ENCODE results near the gene CAVIN4.

The CAVIN4 gene, protein sequence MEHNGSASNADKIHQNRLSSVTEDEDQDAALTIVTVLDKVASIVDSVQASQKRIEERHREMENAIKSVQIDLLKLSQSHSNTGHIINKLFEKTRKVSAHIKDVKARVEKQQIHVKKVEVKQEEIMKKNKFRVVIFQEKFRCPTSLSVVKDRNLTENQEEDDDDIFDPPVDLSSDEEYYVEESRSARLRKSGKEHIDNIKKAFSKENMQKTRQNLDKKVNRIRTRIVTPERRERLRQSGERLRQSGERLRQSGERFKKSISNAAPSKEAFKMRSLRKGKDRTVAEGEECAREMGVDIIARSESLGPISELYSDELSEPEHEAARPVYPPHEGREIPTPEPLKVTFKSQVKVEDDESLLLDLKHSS

DNA sequence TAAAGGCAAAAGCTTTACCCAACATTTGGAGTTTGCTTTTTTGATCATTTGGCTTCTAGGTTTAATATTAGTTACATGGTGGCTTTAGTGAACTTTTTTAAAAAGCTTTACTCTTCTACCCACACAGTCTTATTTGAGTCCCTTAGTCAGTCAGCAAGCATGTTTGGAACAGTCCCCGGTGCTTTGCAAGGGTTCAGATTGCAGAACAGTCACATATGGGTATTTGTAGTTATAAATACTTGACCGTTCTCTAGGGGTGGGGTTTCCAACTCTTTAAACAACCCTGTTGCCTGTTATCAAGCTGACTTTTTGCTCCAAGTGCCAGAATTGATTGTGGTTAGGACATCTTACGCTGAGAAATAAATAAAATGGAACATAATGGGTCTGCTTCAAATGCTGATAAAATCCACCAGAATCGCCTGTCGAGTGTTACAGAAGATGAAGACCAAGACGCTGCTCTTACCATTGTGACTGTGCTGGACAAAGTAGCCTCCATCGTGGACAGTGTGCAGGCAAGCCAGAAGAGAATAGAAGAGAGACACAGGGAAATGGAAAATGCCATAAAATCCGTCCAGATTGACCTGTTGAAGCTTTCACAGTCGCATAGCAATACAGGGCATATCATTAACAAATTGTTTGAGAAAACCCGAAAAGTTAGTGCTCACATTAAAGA lies at the start of gene CAVIN4:
TSS of gene CAVIN4 (plus strand) at position 304 of the 673 bp plus-strand sequence. CDS start at position 369, 65 bp downstream.
- no peak for DNase-seq (ENCODE audit: extremely low read depth in 1 of 2, low read depth in 1 of 2)

DNA sequence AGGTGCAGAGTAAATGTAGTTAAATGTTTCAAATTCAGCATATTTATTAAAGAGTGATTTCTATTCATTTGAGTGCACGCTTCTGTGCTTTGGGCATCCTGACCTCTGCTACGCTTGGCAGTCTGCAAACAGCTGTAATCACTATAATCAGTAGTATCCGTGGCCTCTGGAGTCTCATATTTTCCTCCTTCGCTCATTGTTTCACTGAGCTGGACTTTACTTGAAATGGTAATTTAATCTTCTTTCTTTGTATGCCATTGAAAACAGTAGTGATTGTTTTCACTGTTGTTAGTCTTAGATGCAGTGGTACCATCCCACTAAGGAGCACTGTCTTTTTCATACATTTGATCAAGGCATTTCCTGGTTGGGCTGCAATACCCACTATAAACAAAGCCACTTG lies 43.5 kb upstream of the CAVIN4 start:
- DNase-seq (ENCODE audit: extremely low read depth in 1 of 2, low read depth in 1 of 2): no peak

DNA sequence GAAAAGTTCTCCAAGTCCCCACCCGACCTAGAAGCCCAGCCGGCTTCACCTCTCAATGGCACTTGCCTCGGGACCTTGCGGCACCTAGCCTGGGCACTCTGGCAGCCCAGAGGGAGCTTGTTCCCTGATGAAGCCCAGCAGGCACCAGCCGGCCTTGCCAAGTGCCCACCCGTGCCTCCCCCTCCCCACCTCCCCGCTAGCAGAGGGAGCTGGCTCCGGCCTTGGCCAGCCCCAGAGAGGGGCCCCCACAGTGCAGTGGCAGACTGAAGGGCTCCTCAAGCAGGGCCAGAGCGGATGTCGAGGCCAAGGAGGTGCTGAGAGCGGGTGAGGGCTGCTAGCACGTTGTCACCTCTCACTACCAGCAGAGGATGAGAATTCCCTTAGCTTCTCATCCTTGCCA lies 37.6 kb upstream of the CAVIN4 start:
- no peak for DNase-seq (ENCODE audit: extremely low read depth in 1 of 2, low read depth in 1 of 2)

DNA sequence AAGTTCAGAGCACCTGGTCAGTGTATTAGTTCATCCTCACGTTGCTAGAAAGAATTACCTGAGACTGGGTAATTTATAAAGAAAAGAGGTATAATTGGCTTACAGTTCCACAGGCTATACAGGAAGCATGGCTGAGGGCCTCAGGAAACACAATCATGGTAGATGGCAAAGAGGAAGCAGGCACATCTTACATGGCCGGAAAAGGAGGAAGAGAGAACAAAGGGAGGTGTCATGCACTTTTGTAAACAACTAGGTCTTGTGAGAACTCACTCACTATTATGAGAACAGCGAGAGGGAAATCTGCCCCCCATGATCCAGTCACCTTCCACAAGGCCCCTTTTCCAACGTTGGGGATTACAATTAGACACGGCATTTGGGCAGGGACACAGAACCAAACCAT lies 28.8 kb upstream of the CAVIN4 start:
- no peak for DNase-seq (ENCODE audit: extremely low read depth in 1 of 2, low read depth in 1 of 2)

DNA sequence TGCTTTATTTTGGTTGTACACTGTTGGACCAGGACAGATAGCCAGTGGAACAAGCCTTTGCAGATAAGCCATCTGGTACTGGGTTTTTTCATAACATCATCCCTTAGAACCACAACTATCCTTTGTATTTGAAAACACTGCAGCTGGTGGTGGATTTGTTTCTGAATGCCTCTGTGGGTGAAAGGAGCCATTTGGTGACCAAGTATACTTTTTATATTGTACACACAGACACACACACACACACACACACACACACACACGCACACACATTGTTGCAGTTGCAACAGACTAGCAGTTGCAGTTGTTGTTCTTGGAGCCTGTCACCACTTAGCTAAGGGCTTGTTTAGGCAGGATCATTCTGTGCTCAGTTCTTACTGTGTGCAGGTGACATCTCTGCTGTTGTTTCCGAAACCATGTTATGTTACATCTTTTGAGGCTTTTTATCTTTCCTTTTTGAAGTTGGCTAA lies 22.9 kb upstream of the CAVIN4 start:
- DNase-seq (ENCODE audit: extremely low read depth in 1 of 2, low read depth in 1 of 2): no peak

DNA sequence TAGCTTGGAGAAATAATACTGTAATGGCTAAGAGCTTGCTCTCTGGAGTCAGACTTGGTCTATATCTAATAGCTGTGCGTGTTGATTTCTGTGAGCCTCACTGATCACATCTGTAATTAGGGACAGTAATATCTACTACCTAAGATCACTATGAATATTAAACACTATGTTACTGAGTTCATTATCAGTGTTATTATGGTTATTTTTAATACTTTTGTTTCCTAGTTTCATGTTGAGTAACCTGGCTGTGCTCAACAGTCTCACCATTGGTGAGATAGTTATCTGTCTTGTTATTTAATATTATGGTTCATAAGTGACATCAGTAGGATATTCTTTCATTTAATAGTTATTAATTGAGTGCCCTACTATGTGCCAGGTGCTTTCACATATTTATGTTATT lies 22.4 kb upstream of the CAVIN4 start:
- no peak for DNase-seq (ENCODE audit: extremely low read depth in 1 of 2, low read depth in 1 of 2)

DNA sequence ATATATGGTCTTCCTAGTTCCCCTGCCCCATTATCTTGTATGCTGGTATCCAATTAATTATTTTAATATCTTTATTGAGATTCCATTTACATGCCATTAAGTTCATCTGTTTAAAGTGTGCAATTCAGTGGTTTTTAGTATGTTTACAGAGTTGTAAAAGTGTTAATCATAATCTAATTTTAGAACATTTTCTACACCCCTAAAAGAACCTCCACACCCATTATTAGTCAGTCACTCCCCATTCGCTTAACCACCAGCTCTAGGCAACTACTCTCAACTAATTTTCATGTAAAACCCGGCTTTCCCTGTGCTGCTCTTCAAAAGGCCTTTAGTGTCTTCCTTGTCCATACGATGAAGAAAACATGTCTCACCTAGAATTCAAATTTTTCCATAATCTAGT lies 20.8 kb upstream of the CAVIN4 start:
- no peak for DNase-seq (ENCODE audit: extremely low read depth in 1 of 2, low read depth in 1 of 2)

DNA sequence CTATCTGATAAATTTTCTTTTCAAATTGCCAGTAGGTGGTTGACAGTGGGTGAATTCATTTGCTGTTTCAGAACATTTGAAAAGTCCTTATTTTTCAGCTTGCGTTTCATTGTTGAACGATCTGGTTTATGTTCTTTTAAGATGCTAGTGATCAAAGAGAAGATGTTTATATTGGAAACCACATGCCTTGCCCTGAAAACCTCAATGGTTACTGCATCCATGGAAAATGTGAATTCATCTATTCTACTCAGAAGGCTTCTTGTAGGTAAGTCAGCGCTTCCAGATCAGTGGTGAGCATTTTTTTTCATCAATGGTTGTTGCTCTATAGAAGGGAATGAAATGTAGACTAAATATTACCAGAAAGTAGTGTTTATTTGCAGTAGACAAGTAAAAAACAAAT lies 16.6 kb upstream of the CAVIN4 start:
- DNase-seq (ENCODE audit: extremely low read depth in 1 of 2, low read depth in 1 of 2): no peak

DNA sequence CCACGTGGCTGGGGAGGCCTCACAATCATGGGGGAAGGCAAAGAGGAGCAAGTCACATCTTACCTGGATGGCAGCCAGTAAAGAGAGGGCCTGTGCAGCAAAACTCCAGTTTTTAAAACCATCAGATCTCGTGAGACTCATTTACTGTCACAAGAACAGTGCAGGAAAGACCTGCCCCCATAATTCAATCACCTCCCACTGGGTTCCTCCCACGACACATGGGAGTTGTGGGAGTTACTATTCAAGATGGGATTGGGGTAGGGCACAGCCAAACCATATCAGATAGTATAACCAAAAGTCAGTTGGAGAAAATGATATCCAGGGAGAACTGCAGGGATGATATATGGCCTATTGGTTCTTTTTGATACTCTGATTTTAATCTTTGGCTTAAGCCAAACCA lies 10.0 kb upstream of the CAVIN4 start:
- no peak for DNase-seq (ENCODE audit: extremely low read depth in 1 of 2, low read depth in 1 of 2)

DNA sequence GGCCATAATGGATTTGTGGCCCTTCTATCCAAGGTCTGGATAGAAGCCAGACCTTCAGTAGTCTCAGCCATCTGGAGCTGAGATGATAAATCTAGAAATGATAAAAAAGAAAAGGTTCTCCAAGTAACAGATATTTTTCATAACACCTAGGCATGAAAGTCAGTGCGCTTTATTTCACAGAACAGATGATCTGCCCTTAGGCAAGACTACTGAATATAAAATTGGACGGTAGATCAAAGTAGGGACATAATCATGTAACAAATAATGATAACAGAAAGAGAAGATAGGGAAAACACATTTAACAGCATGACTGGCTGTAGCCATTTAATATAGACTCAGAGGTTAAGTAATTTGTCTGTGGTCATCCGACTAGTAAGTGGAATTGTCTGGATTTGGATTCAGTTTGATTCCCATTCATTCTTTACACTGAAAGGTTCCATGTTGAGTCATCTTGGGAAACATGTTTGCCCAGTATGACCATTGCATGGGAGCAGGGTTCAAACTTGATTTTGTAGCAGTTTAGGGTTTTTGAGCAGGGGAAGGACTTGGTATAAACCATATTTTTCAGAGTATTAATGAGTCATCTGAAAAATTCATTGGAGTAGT lies 4.1 kb upstream of the CAVIN4 start:
- no peak for DNase-seq (ENCODE audit: extremely low read depth in 1 of 2, low read depth in 1 of 2)

DNA sequence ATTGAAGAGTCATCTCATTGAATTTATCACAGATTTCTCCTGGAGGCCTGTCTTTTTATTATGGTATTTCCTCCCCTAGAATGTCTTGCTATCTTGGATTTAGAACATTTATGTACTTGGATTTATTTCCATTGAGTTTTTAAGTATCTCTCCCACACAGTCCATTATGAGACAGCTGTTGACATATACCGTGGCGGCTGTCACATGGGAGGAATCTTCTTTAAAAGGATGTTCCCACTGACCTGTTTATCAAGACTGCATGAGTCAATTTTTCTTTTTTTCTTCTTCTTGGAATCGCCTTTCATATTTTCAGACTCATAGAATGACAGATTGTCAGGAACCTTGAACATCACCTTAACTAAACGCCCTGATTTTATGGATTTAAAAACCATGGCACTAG lies 2.9 kb upstream of the CAVIN4 start:
- DNase-seq (ENCODE audit: extremely low read depth in 1 of 2, low read depth in 1 of 2): no peak

DNA sequence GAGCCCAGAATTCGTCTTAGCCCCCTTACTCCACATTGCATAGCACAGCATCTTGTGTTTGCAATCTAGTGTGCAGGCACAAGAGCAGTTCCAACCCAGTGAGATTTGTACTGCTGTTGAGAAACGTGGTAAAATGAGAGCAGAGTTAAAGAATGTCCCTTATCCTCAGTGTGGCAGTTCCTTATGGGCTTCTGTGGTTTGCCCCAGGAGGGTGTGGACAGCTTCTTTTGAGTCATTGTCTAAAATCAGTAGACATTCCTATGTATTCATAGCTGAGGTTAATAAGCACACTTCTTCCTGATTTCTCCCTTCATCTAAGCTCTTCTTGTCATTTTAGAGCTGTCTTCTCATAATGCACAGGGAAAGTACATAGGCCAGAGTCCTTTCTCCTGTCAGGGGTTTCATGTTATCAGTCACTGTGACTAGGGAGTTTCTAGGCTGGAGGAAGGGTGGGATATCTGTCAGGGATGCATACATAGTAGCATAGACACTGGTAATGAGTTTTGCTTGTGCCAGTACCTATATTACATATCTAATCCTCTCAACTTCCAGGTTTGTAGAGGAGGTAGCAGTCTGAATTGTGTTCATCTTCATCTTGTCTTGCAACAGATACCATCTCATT lies 2.0 kb upstream of the CAVIN4 start:
- no peak for DNase-seq (ENCODE audit: extremely low read depth in 1 of 2, low read depth in 1 of 2)

DNA sequence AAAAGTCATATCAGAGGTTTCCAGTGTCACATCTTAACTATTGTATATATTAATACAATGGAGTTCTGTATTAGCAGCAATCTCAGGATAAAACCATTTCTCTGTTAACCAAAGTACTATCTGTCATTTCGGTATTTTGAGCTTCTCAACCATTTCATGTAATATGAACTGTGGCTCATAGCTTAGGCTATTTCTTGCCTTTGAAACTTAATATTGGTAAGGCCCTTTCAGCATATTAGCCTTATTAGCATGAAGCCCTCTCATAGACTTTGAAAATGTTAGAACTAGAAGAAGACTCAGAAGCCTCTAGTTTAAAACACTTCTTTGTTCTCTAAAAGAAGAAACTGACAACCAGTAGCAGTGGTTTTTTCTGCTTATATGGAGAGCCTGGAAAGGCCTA lies 731 bp downstream of the CAVIN4 start:
- DNase-seq (ENCODE audit: extremely low read depth in 1 of 2, low read depth in 1 of 2): no peak

DNA sequence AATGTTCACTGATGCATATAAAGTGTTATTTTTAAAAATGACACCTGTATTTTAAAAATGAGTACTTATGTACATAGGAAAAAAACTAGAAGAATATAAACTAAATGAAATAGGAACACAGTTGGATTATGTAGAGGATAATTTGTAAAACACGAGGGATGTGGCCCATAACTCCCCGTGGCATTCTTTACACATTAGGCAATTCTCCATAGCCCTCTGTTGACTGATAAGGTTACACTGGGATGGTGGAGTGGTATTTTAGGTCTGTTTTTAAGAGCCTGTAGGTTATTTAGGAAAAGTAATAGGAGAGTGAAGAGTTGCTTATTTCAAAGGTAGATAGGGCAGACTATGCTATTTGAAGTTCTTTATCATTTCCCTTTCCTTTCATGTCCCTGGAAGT lies 1.8 kb downstream of the CAVIN4 start:
- DNase-seq (ENCODE audit: extremely low read depth in 1 of 2, low read depth in 1 of 2): no peak

DNA sequence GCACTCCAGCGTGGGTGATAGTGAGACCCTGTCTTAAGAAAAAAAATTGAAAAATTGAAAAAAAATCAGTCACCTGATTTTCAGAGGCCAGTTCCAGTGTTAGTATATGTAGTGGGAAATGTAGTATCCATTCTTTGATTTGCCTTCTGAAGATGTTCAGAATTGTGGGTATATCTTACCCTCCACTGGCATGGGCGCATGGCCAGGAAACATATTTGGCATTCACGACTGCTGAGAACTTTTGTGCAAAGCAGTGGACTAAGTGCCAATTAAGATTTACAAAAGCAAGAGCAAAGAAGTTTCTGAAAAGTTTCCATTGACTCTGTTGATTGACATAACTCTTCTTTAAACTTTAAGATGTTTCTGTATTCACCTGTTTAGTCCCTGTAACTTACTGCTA lies 2.4 kb downstream of the CAVIN4 start:
- DNase-seq (ENCODE audit: extremely low read depth in 1 of 2, low read depth in 1 of 2): no peak

DNA sequence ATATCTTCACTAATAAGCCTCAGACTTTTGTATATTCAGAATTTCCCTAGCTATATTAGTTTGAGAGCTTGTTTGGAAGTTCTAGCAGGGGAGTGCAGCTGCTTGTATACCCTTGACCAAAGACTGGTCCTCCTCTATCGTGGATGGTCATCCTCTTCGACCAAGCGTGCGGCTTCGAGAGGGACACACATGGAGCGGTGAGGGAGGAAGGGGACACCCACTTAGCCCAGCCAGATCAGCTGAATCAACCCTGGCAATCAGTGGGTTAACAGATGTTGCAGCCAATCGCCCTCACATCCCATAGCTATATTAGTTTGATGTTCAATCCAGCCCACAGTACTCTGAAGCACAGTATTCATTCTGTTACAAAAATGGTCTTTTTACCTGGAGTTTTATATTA lies 3.2 kb downstream of the CAVIN4 start:
- DNase-seq (ENCODE audit: extremely low read depth in 1 of 2, low read depth in 1 of 2): no peak

DNA sequence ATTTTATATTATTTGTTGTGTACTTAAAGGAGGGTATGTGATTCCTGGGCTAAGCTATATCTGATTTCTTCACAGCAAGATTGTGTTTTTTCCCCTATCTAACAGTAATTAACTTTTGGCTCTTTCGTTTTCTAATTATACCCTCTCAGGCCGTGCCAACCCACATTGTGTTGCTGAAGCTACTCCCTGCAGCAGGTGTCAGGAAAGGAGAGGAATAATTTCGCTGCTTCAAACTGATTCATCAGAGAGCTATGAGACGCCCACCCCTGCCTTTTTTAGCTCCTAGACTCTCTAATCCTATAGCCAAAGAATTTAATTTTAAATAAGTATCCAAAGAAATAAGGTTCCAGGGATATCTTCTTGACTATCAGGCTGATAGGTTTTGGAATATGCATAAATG lies 3.8 kb downstream of the CAVIN4 start:
- no peak for DNase-seq (ENCODE audit: extremely low read depth in 1 of 2, low read depth in 1 of 2)

DNA sequence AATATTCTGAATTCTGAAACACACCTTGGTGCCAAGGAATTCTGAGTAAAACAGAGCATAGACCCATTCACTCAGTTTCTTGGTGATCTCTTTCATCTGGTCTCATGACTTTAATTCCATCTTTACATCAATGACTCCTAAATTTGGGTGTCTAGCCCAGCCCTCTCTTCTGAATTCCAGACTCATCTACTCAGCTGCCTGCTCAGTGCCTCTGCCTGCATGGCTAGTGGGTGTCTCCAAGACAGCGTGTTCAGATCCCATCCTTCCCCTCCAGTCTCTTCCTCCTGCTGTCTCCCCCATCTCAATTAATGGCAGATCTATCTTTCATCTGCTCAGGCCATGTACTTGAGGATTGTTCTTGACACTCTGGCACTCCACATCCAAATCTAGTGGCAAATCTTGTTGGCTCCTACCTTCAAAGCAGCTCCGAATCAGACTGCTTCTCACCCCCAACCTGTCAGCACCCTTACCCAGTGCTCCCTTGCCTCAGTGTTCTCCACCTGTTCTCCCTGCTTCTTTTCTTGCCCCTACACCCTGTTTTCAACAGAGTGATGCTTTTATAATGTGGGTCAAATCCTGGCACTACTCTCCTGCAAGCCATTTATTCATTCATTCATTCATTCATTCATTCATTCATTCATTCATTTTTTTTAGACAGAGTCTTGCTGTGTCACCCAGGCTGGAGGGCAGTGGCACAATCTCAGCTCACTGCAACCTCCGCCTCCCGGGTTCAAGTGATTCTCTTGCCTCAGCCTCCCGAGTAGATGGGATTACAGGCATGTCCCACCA lies 5.3 kb downstream of the CAVIN4 start:
- no peak for DNase-seq (ENCODE audit: extremely low read depth in 1 of 2, low read depth in 1 of 2)

DNA sequence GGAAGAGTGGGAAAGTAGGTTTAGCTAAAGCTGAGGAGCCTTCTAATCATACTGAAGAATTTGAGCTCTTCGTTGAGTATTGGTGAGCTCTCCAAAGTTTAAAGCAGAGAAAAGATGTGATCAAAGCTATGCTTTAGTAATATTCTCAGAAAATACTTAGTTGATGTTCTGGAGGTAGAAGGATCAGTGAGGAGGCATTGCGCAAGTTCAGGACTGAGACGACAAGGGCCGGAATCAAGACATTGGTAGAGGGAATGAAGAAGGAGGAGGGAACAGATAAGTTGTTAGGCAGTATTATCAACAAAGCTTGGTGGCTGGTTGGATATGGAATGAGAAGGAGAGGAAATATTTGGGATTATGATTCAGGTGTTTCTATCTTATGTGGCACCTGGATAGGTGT lies 7.1 kb downstream of the CAVIN4 start:
- no peak for DNase-seq (ENCODE audit: extremely low read depth in 1 of 2, low read depth in 1 of 2)

DNA sequence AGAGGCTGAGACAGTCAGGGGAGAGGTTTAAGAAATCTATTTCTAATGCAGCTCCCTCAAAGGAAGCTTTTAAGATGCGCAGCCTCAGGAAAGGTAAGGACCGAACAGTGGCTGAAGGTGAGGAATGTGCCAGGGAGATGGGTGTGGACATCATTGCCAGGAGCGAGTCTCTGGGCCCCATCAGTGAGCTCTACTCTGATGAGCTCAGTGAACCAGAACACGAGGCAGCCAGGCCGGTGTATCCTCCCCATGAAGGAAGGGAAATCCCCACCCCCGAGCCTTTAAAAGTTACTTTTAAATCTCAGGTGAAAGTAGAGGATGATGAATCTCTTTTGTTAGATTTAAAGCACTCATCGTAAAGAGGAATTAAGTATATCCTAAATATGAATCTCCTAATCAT lies 8.2 kb downstream of the CAVIN4 start:
- DNase-seq (ENCODE audit: extremely low read depth in 1 of 2, low read depth in 1 of 2): no peak

DNA sequence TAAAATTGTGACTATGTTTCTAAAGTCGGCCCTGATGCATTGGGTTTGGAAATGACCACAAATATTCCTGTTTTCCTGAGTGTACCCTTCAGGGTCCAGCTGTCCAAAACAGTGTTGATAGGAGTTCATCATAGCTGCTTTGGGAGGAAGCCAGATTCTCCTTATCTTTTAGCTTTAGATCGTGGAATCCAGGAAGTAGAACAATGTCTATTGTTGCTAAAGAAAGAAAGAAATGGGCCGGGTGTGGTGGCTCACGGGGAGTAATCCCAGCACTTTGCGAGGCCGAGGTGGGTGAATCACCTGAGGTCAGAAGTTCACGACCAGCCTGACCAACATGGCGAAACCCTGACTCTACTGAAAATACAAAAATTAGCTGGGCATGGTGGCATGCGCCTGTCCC lies 9.5 kb downstream of the CAVIN4 start:
- no peak for DNase-seq (ENCODE audit: extremely low read depth in 1 of 2, low read depth in 1 of 2)
